ENCODE results near the gene BTBD6.

The BTBD6 gene

GRCh38 chr14:105229099-105229655 is 19.2 kb upstream of the BTBD6 start:
- no peak for DNase-seq (ENCODE audit: low read depth)

DNA sequence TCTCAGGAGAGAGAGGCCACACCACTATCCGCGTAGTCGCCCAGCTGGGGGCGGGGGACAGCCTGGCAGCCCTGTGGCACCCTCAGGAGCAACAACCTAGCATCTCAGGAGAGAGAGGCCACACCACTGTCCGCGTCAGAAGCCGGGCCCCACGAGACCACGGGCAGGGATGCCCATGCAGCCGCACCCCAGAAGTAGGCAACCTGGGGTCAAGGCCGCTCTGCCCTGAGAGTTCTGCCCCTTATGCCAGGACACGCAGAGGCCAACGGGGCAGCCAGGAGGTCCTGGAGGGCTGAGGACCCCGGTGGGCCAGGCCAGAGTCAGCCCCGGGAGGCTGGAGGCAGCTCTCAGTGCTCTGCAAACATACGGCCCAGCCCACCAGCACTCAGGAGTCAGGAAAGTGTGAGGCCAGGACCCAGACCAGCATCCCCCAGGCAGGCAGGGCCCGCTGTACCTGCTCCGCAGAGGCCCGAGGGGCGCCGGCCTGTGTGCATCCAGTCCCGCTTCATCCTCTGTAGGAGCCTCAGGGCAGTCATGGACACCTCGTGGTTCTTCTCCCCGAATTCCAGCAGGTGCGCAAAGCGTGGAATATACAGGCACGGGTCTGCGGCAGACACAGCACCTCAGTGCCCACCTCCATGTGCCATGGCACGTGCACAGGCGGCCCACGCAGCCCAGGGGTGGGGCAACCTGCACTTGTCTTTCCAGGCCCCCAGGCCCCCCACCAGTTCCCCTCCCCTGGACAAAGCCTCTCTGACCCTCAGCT is 7.3 kb upstream of the BTBD6 start:
- DNase-seq (ENCODE audit: low read depth), result no peak

- DNase-seq (ENCODE audit: low read depth), result no peak
Measured at GRCh38 chr14:105241641-105242040, 6.7 kb upstream of the BTBD6 start.

DNA sequence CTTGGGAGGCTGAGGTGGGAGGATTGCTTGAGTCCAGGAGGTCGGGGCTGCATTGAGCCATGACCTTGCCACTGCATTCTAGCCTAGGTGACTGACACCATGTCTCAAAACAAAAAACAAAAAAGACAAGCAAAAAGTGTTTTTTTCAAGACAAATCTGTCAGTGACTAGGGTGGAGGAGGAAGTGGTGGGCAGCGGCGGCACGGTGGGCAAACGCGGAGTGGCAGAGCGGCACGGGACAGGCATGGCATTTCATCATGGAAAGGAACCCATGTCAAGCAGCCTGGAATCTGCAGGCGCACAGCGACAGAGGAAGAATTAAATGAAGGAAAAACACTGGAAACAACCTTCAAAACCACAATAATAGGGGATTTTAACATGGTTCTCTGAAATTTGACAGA is 4.0 kb upstream of the BTBD6 start:
- DNase-seq (ENCODE audit: low read depth), result no peak

- no peak for DNase-seq (ENCODE audit: low read depth)
Measured at GRCh38 chr14:105247026-105247425, 1.3 kb upstream of the BTBD6 start.

DNA sequence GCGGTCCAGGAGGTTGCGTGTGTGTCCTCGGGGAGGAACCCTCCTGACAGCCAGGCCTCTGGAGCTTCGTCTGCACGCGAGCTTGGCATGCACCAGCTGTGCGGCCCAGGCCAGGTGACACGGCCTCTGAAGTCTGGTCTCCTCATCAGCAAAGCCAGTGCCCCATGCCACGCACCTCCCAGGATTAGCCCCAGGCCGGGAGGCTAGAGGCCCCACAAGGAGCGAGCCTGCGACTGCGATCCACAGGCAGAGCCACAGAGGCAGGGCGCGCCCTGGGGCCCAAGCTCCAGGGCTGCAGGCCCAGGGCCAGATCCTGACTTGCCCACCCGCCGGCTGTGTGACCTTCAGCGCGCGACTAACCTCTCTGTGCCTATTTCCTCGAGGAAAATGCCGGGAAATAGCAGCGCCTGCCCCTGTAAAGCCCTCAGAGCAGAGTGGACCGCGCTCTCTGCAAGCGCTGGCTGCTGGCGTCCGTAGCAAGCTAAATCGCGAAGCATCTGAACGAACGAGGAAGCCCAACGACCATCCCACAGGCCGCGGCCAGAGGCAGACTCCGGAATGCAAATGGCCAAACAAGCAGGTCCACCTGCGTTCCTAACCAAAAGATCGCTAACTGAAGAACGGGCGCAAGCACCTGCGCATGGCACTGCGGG is 492 bp upstream of the BTBD6 start:
- DNase-seq (ENCODE audit: low read depth), result no peak

- no peak for DNase-seq (ENCODE audit: low read depth)
Measured at GRCh38 chr14:105249182-105250007, 1.1 kb downstream of the BTBD6 start.

GRCh38 chr14:105250008-105250366 is 1.7 kb downstream of the BTBD6 start:
- DNase-seq (ENCODE audit: low read depth), result no peak

GRCh38 chr14:105250986-105251385 is 2.7 kb downstream of the BTBD6 start:
- DNase-seq (ENCODE audit: low read depth), result no peak

GRCh38 chr14:105251920-105252319 is 3.6 kb downstream of the BTBD6 start:
- DNase-seq (ENCODE audit: low read depth), result no peak

GRCh38 chr14:105252552-105253328 is 4.4 kb downstream of the BTBD6 start:
- DNase-seq (ENCODE audit: low read depth), result no peak

GRCh38 chr14:105253329-105253682 is 5.0 kb downstream of the BTBD6 start:
- no peak for DNase-seq (ENCODE audit: low read depth)

GRCh38 chr14:105255021-105255507 is 6.7 kb downstream of the BTBD6 start:
- DNase-seq (ENCODE audit: low read depth), result no peak

- no peak for DNase-seq (ENCODE audit: low read depth)
Measured at GRCh38 chr14:105256292-105256960, 8.1 kb downstream of the BTBD6 start.

DNA sequence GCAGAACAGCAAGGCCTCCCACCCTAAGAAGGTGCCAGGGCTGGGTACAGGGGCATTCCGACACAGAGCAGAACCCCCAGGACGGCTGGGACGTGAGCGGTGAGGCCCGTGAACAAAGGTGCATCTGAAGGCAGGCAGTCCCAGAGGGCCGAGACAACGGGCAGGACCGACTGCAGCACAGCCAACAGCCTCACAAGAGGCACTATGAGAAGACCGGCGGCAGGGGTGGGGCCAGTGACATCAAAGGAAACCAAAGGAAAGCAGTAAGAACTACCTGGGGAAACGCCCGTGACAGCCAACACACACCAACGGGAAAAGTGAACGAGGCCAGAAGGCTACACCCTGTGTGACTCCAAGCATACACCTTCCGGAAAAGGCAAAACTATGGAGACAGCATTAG is 9.1 kb downstream of the BTBD6 start:
- DNase-seq (ENCODE audit: low read depth), result no peak

DNA sequence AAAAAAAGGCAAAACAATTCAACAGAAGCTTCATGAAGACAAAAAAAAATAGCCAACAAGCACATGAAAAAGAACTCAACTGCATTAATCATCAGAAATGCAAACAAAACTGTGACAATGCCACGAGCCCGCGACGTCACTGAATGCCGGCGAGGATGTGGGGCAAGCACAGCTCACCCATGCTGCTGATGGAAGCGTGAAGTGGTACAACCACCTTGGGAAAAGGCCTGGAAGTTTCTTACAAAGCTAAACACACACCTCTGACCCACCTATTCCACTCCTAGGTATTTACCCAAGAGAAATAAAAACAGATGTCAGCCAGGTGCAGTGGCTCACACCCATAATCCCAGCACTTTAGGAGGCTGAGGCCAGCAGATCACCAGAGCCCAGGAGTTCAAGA is 10.5 kb downstream of the BTBD6 start:
- DNase-seq (ENCODE audit: low read depth), result no peak

DNA sequence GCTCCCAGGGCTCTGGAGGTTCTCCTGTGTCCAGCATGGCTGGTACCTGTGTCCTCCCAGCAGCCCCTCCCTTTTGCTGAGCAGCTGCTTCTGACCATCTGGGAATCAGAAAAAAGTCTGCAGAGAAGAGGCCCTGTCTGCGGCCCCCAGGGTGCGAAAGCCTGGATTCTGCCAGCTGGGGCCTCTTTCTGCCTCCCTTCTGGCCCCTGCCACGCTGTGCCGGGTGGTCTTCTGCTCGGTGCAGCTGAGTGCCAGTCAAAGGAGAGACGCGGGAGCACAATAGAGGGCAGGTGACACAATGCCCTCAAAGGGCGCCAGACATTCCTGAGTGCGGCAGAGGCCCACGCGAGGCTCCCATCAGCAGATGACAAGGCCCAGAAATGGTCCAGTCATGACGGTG is 12.6 kb downstream of the BTBD6 start:
- no peak for DNase-seq (ENCODE audit: low read depth)

DNA sequence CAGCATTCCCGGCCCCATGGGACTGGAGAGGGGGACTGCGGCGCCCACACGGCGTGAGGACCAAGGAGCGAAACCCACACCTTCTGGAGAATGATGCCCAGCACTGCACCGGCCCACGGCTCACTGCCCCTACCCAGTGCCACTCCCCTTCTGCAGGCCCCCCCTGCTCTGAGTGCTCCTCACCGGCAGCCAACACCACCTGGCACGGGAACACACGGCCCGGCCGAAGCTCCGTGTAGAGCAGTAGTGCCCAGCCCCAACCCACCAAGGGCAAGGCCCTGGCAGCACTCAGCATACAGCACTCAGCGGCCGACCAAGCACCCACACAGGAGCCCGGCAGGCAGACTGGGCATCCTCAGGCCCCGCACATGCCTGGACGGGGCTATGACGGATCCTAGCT is 13.4 kb downstream of the BTBD6 start:
- DNase-seq (ENCODE audit: low read depth), result no peak

GRCh38 chr14:105267820-105268548 is 19.7 kb downstream of the BTBD6 start:
- DNase-seq (ENCODE audit: low read depth), result no peak

GRCh38 chr14:105268736-105269354 is 20.5 kb downstream of the BTBD6 start:
- no peak for DNase-seq (ENCODE audit: low read depth)

All from stimulated activated CD8-positive, alpha-beta memory T cell treated with anti-CD3 and anti-CD28 coated beads, Interleukin-15, amount 100 ng/mL, for 1 hour (primary cell).